ENCODE measurements around the gene IL23R. TPM values are rescaled to one million over a fixed set of nuclear protein-coding genes. Genes with fewer than 3 reads are reported as not detected.

The IL23R gene
- total RNA-seq, 1 donor from 2014 or later: 0.14 TPM

DNA sequence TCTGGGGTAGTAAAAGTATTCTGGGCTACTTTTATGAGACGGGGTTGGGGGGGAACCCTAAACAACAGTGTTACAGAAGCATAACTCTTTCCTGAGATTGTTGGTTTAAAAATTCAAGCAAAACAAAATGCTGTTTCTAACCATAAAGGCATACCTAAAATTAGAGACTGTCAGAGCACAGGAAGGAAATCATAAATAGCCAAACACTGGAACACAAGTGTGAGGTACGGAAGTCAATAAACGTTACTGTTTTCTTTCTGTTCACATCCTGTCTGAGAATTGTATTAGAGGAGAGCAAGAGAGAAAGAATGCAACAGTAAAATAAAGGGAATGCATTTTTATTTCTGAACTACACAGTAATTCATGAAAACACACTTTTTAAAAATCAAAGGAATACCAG lies 98.6 kb downstream of the IL23R start:
- H3K4me3 Mint-ChIP-seq: no peak overlapping the region
- H3K9me3 Mint-ChIP-seq: no peaks in the 10 kb centered on the region

DNA sequence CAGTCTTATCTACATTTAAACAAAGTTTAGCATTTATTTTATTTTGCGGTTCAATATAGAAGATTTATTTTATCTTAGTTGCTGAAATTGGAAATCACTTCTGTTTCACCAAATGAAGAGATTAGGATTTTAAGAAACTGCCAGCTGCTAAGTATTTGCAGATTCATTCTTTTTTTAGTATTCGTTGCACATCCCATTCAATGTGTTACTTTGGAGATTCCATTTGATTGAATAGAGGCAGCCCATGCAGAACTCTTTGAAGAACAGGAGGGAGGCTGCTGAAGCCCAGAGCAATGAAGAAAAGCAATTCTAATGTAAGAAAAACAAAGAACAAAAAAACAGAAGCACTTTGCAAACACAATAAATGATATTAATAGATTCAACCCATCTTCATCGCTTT lies 102.8 kb downstream of the IL23R start:
- Mint-ChIP-seq H3K36me3 (no peaks in the 10 kb centered on the region), H3K27ac (no peak overlapping the region), H3K4me1 (ENCODE audit: unreplicated experiment) (no peaks in the 10 kb centered on the region), H3K9me3 (peaks cover 12% of the 10 kb centered on the region), H3K27me3 (no peaks in the 10 kb centered on the region), H3K4me3 (no peak overlapping the region)
- TF ChIP-seq, protein P1, sequence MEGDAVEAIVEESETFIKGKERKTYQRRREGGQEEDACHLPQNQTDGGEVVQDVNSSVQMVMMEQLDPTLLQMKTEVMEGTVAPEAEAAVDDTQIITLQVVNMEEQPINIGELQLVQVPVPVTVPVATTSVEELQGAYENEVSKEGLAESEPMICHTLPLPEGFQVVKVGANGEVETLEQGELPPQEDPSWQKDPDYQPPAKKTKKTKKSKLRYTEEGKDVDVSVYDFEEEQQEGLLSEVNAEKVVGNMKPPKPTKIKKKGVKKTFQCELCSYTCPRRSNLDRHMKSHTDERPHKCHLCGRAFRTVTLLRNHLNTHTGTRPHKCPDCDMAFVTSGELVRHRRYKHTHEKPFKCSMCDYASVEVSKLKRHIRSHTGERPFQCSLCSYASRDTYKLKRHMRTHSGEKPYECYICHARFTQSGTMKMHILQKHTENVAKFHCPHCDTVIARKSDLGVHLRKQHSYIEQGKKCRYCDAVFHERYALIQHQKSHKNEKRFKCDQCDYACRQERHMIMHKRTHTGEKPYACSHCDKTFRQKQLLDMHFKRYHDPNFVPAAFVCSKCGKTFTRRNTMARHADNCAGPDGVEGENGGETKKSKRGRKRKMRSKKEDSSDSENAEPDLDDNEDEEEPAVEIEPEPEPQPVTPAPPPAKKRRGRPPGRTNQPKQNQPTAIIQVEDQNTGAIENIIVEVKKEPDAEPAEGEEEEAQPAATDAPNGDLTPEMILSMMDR (conservative IDR thresholded peaks at IDR 0.05): no peak
- DNase-seq (ENCODE audit: extremely low spot score, unreplicated experiment): no peak

More for the DNA sequence above, 98.6 kb downstream of the IL23R start:
- H3K4me1 Mint-ChIP-seq (ENCODE audit: unreplicated experiment): no peaks in the 10 kb centered on the region
- peaks cover 3% of the 10 kb centered on the region for H3K27me3 Mint-ChIP-seq
- no peak for DNase-seq (ENCODE audit: extremely low spot score, unreplicated experiment)
- no peaks in the 10 kb centered on the region for H3K36me3 Mint-ChIP-seq
- TF ChIP-seq, protein P1 (conservative IDR thresholded peaks at IDR 0.05): no peak
- H3K27ac Mint-ChIP-seq: no peak overlapping the region

DNA sequence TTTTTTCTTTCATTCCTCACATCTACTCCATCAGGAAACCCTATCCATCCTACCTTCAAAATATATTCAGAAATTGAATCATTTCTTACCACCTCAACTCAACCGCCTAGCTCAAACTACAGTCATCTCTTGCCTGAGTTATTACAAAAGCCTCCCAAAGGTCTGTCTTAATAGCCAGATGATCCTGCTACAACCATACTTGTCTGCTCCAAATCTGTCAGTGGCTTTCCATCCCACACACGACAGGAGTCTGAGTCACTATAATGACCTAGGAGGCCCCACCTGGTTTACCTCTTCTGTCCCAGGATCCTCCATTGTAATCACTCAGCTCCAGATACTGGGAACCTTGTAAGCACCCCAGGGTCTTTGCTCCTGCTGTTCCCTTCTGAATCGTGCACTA lies 104.3 kb downstream of the IL23R start:
- Mint-ChIP-seq H3K9me3 (peaks cover 12% of the 10 kb centered on the region), H3K4me1 (ENCODE audit: unreplicated experiment) (no peaks in the 10 kb centered on the region), H3K36me3 (no peaks in the 10 kb centered on the region), H3K4me3 (no peak overlapping the region), H3K27me3 (no peaks in the 10 kb centered on the region), H3K27ac (no peak overlapping the region)
- TF ChIP-seq, protein P1 (conservative IDR thresholded peaks at IDR 0.05): no peak
- DNase-seq (ENCODE audit: extremely low spot score, unreplicated experiment): no peak

DNA sequence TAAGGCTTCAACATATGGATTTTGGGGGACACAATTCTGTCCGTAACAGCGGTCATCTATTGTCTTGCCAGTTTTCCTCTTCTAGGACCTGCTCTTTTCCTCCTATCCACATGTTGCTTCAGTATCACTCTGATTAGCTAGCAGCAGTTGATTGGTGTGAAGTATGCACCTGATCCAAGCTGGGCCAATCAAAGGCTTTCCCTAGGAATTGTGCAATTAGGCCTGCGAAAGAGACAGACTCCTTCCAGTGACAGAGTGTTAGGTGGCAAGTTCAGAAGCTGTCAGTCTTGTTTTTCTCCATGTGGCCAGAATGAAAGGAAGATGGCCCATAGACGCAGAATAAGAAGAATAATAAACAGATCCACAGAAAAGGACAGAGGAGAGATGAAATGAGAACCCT lies 107.3 kb downstream of the IL23R start:
- peaks cover 12% of the 10 kb centered on the region for H3K9me3 Mint-ChIP-seq
- H3K4me1 Mint-ChIP-seq (ENCODE audit: unreplicated experiment): no peaks in the 10 kb centered on the region
- no peak for DNase-seq (ENCODE audit: extremely low spot score, unreplicated experiment)
- TF ChIP-seq, protein P1 (conservative IDR thresholded peaks at IDR 0.05): no peak
- no peaks in the 10 kb centered on the region for H3K27me3 Mint-ChIP-seq
- H3K4me3 Mint-ChIP-seq: no peak overlapping the region
- H3K36me3 Mint-ChIP-seq: no peaks in the 10 kb centered on the region
- no peak overlapping the region for H3K27ac Mint-ChIP-seq

DNA sequence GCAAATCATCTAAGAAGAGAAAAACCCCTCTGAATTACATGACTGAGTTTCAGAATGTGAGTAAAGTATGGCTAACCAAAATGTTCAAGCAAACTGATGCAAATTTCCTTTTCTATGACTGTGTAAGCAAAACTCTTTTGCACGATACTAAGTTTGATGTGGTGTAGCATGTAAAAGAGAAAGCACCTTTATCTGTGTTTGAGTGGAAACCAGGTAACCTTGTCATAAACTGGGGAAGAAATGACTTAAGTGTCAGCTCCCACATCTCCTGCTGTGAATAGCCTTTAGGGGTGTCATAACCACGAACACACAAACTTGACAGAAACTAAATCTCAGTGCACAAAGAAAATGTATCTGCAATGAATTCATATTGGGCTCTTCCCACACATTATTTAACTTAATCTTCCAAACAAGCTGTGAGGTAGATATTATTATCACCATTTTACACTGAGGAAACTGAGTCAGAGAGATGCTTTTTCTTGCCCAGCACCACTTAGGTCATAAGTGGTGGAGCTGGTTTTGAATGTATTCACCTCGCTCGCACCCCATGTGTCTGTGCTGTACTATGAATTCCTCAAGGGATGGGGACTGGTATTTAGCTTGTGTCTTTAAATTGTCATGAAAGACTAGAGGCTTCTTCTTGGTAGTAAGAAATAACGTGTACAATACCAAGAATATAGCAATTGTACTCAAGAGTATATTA lies 108.5 kb downstream of the IL23R start:
- no peak overlapping the region for H3K4me3 Mint-ChIP-seq
- peaks cover 12% of the 10 kb centered on the region for H3K9me3 Mint-ChIP-seq

More for the DNA sequence above, 108.5 kb downstream of the IL23R start:
- no peaks in the 10 kb centered on the region for H3K36me3 Mint-ChIP-seq
- TF ChIP-seq, protein P1 (conservative IDR thresholded peaks at IDR 0.05): no peak
- no peaks in the 10 kb centered on the region for H3K4me1 Mint-ChIP-seq (ENCODE audit: unreplicated experiment)
- DNase-seq (ENCODE audit: extremely low spot score, unreplicated experiment): no peak
- no peaks in the 10 kb centered on the region for H3K27me3 Mint-ChIP-seq
- H3K27ac Mint-ChIP-seq: no peak overlapping the region
